Endothelial cell (in vitro differentiated cells): Measurements from ENCODE around the gene NBPF3. TPM values are rescaled to one million over a fixed set of nuclear protein-coding genes. Genes with fewer than 3 reads are reported as not detected.

Experiments
- DNase-seq: peaks from one replicate; pipeline ENCODE4 v3.0.0; 2021; ENCODE audit warnings: low spot score
- H3K27ac Mint-ChIP-seq: one replicate; pipeline ENCODE4 v1.8.0; 2021; ENCODE audit warnings: mixed read lengths, inconsistent platforms; ENCODE audit not compliant: unreplicated experiment
- H3K27me3 Mint-ChIP-seq: one replicate; pipeline ENCODE4 v1.8.0; 2021; ENCODE audit warnings: mild to moderate bottlenecking, moderate library complexity, mixed read lengths, inconsistent platforms; ENCODE audit not compliant: unreplicated experiment
- H3K36me3 Mint-ChIP-seq: one replicate; pipeline ENCODE4 v1.8.0; 2021; ENCODE audit warnings: mild to moderate bottlenecking, low read depth, mixed read lengths, inconsistent platforms; ENCODE audit not compliant: unreplicated experiment
- H3K4me1 Mint-ChIP-seq: one replicate; pipeline ENCODE4 v1.8.0; 2021; ENCODE audit warnings: mild to moderate bottlenecking, mixed read lengths, inconsistent platforms; ENCODE audit not compliant: unreplicated experiment
- H3K4me3 Mint-ChIP-seq: one replicate; pipeline ENCODE4 v1.8.0; 2021; ENCODE audit warnings: mild to moderate bottlenecking, mixed read lengths, inconsistent platforms; ENCODE audit not compliant: unreplicated experiment
- H3K9me3 Mint-ChIP-seq: one replicate; pipeline ENCODE4 v1.8.0; 2021; ENCODE audit warnings: mixed read lengths, inconsistent platforms; ENCODE audit not compliant: unreplicated experiment
- CTCF ChIP-seq: fragments of 200-600 bp; sonication (generic); IDR thresholded peaks from one replicate; pipeline ENCODE4 v1.5.0; 2021; ENCODE audit warnings: antibody characterized with exemption; ENCODE audit not compliant: unreplicated experiment
- total RNA-seq: library from RNA; stranded (reverse); fragmentation: NEBNext Ultra II Directional; extraction: Animal tissue kit (Norgen Biotek cat#: 25700); gene quantifications from one replicate; pipeline ENCODE4 v1.2.1, GENCODE V29; 2021; ENCODE audit not compliant: unreplicated experiment

Gene NBPF3
- total RNA-seq, 1 donor from 2014 or later, result 11.1 TPM

GRCh38 chr1:21490774-21491487 is 51.0 kb downstream of the NBPF3 start:
- H3K4me3 Mint-ChIP-seq, result no peak overlapping the region
- no peak for TF ChIP-seq CTCF
- H3K9me3 Mint-ChIP-seq, result no peaks in the 10 kb centered on the region
- no peak overlapping the region for H3K27ac Mint-ChIP-seq
- no peaks in the 10 kb centered on the region for H3K4me1 Mint-ChIP-seq
- peaks cover 8% of the 10 kb centered on the region for H3K27me3 Mint-ChIP-seq
- H3K36me3 Mint-ChIP-seq, result no peaks in the 10 kb centered on the region
- no peak for DNase-seq

DNA sequence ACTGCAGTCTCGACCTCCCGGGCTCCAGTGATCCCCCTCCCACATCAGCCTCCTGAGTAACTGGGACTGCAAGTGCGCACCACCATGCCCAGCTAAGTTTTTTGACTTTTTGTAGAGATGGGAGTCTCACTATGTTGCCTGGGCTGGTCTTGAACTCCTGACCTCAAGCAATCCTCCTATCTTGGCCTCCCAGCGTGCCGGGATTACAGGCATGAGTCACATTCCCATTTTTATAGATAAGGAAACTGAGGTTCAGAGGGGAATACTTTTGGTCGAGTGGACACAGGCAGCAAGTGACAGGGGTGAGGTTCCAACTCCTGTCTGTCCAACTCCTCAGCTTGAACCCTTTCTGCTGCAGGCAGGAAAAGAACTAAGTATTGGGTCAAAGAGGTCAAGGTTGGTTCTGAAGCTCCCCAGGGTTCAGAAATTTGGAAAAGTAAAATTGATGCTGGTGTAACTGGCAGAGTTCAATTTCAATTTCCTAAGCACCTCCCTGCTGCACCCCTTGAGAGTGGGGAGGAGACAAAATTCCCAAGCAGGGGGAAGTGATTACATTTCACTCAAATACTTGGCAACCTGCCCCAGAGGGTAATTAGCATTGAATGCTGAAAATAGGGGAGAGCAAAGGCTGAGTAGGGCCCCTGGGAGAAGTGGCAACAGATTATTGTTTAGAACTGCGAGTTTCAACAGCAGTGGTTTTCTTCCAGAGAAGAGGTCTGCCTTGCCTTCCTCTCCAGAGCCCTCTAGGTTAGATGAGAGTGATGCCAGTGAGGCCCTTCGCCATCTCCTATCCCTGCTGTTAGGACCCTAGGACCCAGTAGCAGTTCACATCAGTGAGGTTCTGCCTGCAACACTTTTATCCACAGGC is 51.8 kb downstream of the NBPF3 start:
- Mint-ChIP-seq H3K36me3 (no peaks in the 10 kb centered on the region), H3K27ac (no peak overlapping the region), H3K27me3 (peaks cover 8% of the 10 kb centered on the region), H3K4me1 (no peaks in the 10 kb centered on the region), H3K4me3 (no peak overlapping the region), H3K9me3 (no peaks in the 10 kb centered on the region)
- no peak for DNase-seq
- TF ChIP-seq CTCF, result no peak

DNA sequence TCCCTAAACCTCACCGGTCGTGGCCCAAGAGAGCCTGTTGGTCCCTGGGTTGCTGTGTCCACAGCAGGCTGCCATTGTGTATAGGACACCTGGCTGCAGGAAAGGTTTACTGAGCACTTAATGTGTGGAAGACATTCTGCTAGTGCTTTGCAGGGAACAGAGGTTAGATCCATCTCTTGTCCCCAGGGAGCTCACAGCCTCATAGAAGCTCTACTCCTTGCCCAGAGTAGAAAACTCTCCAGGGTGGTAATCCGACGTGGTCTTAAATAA is 52.4 kb downstream of the NBPF3 start:
- H3K27me3 Mint-ChIP-seq, result peaks cover 8% of the 10 kb centered on the region
- no peak overlapping the region for H3K4me3 Mint-ChIP-seq
- no peaks in the 10 kb centered on the region for H3K4me1 Mint-ChIP-seq
- H3K9me3 Mint-ChIP-seq, result no peaks in the 10 kb centered on the region
- no peaks in the 10 kb centered on the region for H3K36me3 Mint-ChIP-seq
- no peak overlapping the region for H3K27ac Mint-ChIP-seq
- no peak for TF ChIP-seq CTCF
- DNase-seq, result no peak

DNA sequence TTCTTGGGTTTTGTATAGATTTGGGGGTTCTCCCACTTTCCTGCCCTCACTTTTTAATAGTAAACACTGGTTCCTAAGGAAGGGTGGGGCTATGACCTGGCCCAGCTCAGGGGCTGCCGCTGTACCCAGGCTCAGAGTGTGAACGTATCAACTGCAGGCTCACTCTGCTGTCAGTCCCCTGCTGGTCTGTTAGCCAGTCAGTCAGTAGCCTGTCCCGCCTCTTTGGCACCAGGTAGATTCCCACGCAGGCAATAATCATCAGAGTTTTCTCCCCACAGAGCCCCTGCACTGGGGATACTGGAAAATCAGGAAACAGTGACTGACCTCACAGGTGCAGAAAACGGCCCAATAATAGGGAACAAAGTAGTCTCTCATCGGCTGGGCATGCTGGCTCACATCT is 54.3 kb downstream of the NBPF3 start:
- DNase-seq, result no peak
- Mint-ChIP-seq H3K4me1 (no peaks in the 10 kb centered on the region), H3K27me3 (peaks cover 4% of the 10 kb centered on the region), H3K36me3 (no peaks in the 10 kb centered on the region), H3K9me3 (no peaks in the 10 kb centered on the region), H3K4me3 (no peak overlapping the region), H3K27ac (no peak overlapping the region)
- TF ChIP-seq CTCF, result no peak

DNA sequence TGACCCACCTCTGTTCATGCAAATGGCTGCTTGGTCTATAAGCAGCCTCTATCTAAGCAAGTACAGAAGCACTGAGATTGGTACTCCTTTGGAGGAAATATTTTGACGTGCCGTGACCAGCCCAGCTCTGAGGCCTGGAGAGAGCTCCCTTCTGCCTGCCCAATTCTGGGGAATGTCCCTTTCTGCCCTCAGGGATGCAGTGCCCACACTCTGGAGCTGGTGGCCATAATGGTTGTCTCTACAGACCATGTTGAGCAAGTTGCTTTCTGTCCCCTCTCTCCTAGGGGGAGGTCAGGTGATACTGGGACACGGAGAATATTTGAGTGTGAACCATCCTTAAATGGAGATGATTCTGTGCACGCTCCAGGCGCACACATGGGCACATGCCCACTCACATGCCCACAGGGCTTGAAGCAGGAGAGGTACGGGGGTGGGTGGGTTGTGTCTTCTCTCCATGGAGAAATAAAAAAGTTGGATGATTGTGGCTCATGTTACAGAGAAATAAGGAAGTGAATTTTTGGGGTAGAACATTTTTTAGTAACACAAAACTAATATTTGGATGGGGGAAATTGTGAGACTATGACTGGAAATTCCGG is 55.4 kb downstream of the NBPF3 start:
- no peak for DNase-seq
- Mint-ChIP-seq H3K27me3 (peaks cover 6% of the 10 kb centered on the region), H3K9me3 (no peaks in the 10 kb centered on the region), H3K27ac (no peak overlapping the region), H3K36me3 (no peaks in the 10 kb centered on the region), H3K4me1 (no peaks in the 10 kb centered on the region), H3K4me3 (no peak overlapping the region)
- TF ChIP-seq CTCF, result no peak
